K562 (cell line): ENCODE measurements around the gene DNMT1. TPM values are rescaled to one million over a fixed set of nuclear protein-coding genes. Genes with fewer than 3 reads are reported as not detected.

Experiments
- ARID3A ChIP-seq: IDR thresholded peaks from 2 replicates; pipeline ENCODE4 v1.6.1; 2012; ENCODE audit warnings: low read depth, low read length, improper control_type of control experiment, borderline replicate concordance
- BMI1 ChIP-seq: fragments of 150-350 bp; IDR thresholded peaks from 2 replicates; pipeline ENCODE4 v1.6.1; 2014; ENCODE audit warnings: low read length
- CCNT2 ChIP-seq: IDR thresholded peaks from 2 replicates; pipeline ENCODE4 v1.6.1; 2011; ENCODE audit warnings: borderline replicate concordance, low read depth, mild to moderate bottlenecking, moderate library complexity, mixed read lengths, low read length; ENCODE audit not compliant: insufficient read length; ENCODE audit errors: extremely low read depth
- CTBP1 ChIP-seq: fragments of 450-650 bp; IDR thresholded peaks from 2 replicates; pipeline ENCODE4 v1.6.1; 2016; ENCODE audit warnings: borderline replicate concordance
- FIP1L1 ChIP-seq: fragments of 200-400 bp; formaldehyde crosslinking; IDR thresholded peaks from 2 replicates; pipeline ENCODE4 v1.6.1; 2018; ENCODE audit warnings: mild to moderate bottlenecking, low read depth, low read length; ENCODE audit not compliant: poor library complexity, severe bottlenecking
- IFI16 ChIP-seq: fragments of 250-450 bp; sonication (Bioruptor Pico); IDR thresholded peaks from 2 replicates; pipeline ENCODE4 v2.1.2; 2022; ENCODE audit warnings: mild to moderate bottlenecking, inconsistent platforms
- L3MBTL2 ChIP-seq: fragments of 450-650 bp; IDR thresholded peaks from 2 replicates; pipeline ENCODE4 v1.6.1; 2016; ENCODE audit warnings: mild to moderate bottlenecking, moderate library complexity
- MBD2 ChIP-seq: sonication (generic); IDR thresholded peaks from 2 replicates; pipeline ENCODE4 v1.6.1; 2016; ENCODE audit warnings: low read depth, borderline replicate concordance
- NFE2L1 ChIP-seq: fragments of 450-650 bp; IDR thresholded peaks from 2 replicates; pipeline ENCODE4 v1.6.1; 2016; ENCODE audit warnings: missing genetic modification characterization, low read depth, mild to moderate bottlenecking, missing compliant biosample characterization, moderate library complexity, borderline replicate concordance
- NR2C1 ChIP-seq, 2 experiments: fragments of 450-650 bp; IDR thresholded peaks; 2 replicates each; pipeline ENCODE4 v1.6.1; 2017; ENCODE audit warnings: mild to moderate bottlenecking in 2 of 2, antibody characterized with exemption in 1 of 2, inconsistent platforms in 1 of 2, missing compliant biosample characterization in 1 of 2, missing genetic modification characterization in 1 of 2
- SOX6 ChIP-seq: fragments of 450-650 bp; IDR thresholded peaks from 2 replicates; pipeline ENCODE4 v1.6.1; 2014; ENCODE audit warnings: mild to moderate bottlenecking
- ZC3H11A ChIP-seq: IDR thresholded peaks from 2 replicates; pipeline ENCODE4 v1.6.1; 2012; ENCODE audit warnings: low read depth, low read length, improper control_type of control experiment
- ZNF609 ChIP-seq: sonication (generic); formaldehyde crosslinking; IDR thresholded peaks from 2 replicates; pipeline ENCODE4 v1.8.1; 2023; ENCODE audit warnings: missing genetic modification reagents, mild to moderate bottlenecking, borderline replicate concordance
- ZNF707 ChIP-seq: fragments of 250-450 bp; sonication (Bioruptor Pico); conservative IDR thresholded peaks from 2 replicates; pipeline ENCODE4 v1.8.0; 2022; ENCODE audit warnings: inconsistent platforms, mild to moderate bottlenecking, moderate library complexity
- ZNF780A ChIP-seq: fragments of 250-450 bp; sonication (Bioruptor Pico); IDR thresholded peaks from 2 replicates; pipeline ENCODE4 v1.5.0; 2021; ENCODE audit warnings: mild to moderate bottlenecking
- ZZZ3 ChIP-seq: fragments of 450-650 bp; IDR thresholded peaks from 2 replicates; pipeline ENCODE4 v1.6.1; 2016; ENCODE audit warnings: antibody characterized with exemption, mild to moderate bottlenecking, moderate library complexity
- polyA plus RNA-seq, 8 experiments: library from polyadenylated mRNA; depleted of rRNA in 4 of 8; stranded (reverse) in 5 of 8; unstranded in 3 of 8; fragments of >200 nt; fragmentation: Nextera tagmentation in 2 of 8; fragmentation: Illumina TruSeq in 1 of 8; extraction: Ambion mirVana in 2 of 8; extraction: Trizol in 1 of 8; gene quantifications; 2 replicates each; pipeline versions ENCODE4 v1.2.1 to v1.2.3, GENCODE V29; 2011 to 2014; ENCODE audit warnings: inconsistent platforms in 1 of 8, missing spikeins in 1 of 8
- total RNA-seq, 7 experiments: library from RNA; depleted of rRNA in 6 of 7; stranded (reverse); fragments of >200 nt in 6 of 7; fragmentation: Illumina TruSeq in 2 of 7; extraction: Trizol in 2 of 7; gene quantifications; 2 replicates each; pipeline versions ENCODE4 v1.2.1 to v1.2.3, GENCODE V29; 2011 to 2021; ENCODE audit warnings: low replicate concordance in 1 of 7
- TF ChIP-seq, protein P1 (sequence below): fragments of 450-650 bp; conservative IDR thresholded peaks from 2 replicates; pipeline ENCODE4 v1.6.1; 2016; ENCODE audit warnings: missing genetic modification characterization, low read depth, mild to moderate bottlenecking, missing compliant biosample characterization, moderate library complexity
- TF ChIP-seq, protein P2 (sequence below), 2 experiments: fragments of 450-650 bp; IDR thresholded peaks; 2 replicates each; pipeline ENCODE4 v1.6.1; 2016

The DNMT1 gene
- total and polyA plus RNA-seq, 9 of the 15 experiments (the other 6 are each of a cell fraction or from before 2014, with no cell fraction given): 80.1 to 271 (median 121) TPM

DNA sequence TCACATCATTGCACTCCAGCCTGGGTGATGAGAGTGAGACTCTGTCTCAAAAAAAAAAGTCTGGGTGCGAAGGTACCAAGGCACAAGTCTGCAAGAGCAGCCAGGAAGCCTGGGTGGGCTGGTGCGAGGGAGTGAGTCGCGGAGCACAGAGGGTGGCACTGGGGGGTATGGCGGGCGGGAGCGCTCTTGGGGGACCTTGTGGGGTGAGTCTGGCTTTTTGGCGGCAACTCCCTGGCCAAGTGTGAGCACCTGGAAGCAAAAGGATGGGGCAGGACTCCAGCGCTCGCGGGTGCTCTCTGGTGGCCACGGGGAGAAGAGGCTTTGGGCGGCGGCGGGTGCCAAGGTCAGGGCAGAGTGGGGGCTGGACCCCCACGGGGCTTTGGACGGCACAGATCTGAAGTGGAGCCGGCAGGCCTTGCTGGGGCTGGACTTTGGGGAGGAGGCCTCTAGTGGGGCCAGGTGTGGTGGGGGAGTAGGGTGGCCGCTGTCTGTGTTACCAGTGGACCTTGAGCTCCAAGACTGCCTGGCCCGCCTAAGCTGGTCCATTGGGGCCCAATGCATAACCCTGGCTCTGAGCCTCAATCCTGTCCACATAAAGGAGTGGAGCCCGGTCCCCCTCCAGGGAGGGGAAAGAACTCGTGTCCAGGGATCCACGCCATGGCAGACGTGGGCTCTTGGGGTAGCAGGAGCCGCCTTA lies 81.7 kb downstream of the DNMT1 start (continued):
- peak; percentile 46 for TF ChIP-seq L3MBTL2
- peak; percentile 25 for TF ChIP-seq CCNT2
- no peak for TF ChIP-seq FIP1L1
- TF ChIP-seq CTBP1: peak; percentile 35; the same call in 1 of the 2 replicates
- no peak for TF ChIP-seq IFI16
- no peak for TF ChIP-seq ZC3H11A
- 0 out of 2 replicates have a peak, but pooled peaks have one; percentile 35 for TF ChIP-seq ZNF780A
- peak; percentile 48; the same call in 1 of the 2 replicates for TF ChIP-seq ZNF609 (CRISPR knock-in tag)
- no peak for TF ChIP-seq ZZZ3
- TF ChIP-seq SOX6: no peak
- TF ChIP-seq BMI1: no peak
- TF ChIP-seq, protein P1, sequence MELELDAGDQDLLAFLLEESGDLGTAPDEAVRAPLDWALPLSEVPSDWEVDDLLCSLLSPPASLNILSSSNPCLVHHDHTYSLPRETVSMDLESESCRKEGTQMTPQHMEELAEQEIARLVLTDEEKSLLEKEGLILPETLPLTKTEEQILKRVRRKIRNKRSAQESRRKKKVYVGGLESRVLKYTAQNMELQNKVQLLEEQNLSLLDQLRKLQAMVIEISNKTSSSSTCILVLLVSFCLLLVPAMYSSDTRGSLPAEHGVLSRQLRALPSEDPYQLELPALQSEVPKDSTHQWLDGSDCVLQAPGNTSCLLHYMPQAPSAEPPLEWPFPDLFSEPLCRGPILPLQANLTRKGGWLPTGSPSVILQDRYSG: no peak
- no peak for TF ChIP-seq ZNF707
- TF ChIP-seq NFE2L1 (tag): no peak
- no peak for TF ChIP-seq NR2C1 (IDR thresholded peaks at IDR 0.05)
- no peak for TF ChIP-seq NR2C1 (tag; IDR thresholded peaks at IDR 0.05)
- no peak for TF ChIP-seq ARID3A
- TF ChIP-seq MBD2: 0 out of 2 replicates have a peak, but pooled peaks have one; percentile 11
- TF ChIP-seq, protein P2, sequence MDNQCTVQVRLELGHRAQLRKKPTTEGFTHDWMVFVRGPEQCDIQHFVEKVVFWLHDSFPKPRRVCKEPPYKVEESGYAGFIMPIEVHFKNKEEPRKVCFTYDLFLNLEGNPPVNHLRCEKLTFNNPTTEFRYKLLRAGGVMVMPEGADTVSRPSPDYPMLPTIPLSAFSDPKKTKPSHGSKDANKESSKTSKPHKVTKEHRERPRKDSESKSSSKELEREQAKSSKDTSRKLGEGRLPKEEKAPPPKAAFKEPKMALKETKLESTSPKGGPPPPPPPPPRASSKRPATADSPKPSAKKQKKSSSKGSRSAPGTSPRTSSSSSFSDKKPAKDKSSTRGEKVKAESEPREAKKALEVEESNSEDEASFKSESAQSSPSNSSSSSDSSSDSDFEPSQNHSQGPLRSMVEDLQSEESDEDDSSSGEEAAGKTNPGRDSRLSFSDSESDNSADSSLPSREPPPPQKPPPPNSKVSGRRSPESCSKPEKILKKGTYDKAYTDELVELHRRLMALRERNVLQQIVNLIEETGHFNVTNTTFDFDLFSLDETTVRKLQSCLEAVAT (IDR thresholded peaks at IDR 0.05): no peak
